IMR-90 (cell line): Measurements from ENCODE around the gene PIK3R4.

Experiments used
- CHD1 ChIP-seq: IDR thresholded peaks from 2 replicates; pipeline ENCODE4 v1.6.1; 2012; ENCODE audit warnings: low read depth, low read length, improper control_type of control experiment
- POLR2A ChIP-seq: IDR thresholded peaks from 2 replicates; pipeline ENCODE4 v1.6.1; 2012; ENCODE audit warnings: mild to moderate bottlenecking, low read depth, low read length
- RCOR1 ChIP-seq: IDR thresholded peaks from 2 replicates; pipeline ENCODE4 v1.6.1; 2012; ENCODE audit warnings: mild to moderate bottlenecking, low read length, improper control_type of control experiment; ENCODE audit not compliant: insufficient replicate concordance
- RFX5 ChIP-seq: IDR thresholded peaks from 2 replicates; pipeline ENCODE4 v1.8.0; 2012; ENCODE audit warnings: low read depth, mild to moderate bottlenecking, low read length, moderate library complexity
- TF ChIP-seq, protein P1 (sequence below): conservative IDR thresholded peaks from 2 replicates; pipeline ENCODE4 v1.5.1; 2012; ENCODE audit warnings: mild to moderate bottlenecking, low read depth, low read length, improper control_type of control experiment

DNA sequence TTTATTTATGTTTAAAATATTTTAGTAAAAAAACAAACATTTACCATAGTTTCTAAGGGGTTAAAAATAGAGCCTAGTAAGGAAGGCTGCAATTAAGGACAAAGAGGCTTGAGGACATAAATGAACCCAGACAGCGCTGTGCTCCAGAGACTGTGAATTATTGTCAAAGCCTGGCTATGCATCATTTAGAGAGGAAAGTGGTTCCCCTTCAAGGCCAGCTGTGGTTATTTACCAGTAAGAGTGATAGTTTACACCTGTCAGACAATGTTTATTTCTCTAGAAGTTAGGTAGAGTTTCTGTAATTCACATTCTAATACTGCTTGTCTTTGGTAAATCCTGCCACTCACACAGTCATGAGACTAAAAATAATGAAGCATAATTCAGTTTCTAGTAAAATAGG lies 32.4 kb upstream of the PIK3R4 start:
- TF ChIP-seq POLR2A (no peak), RCOR1 (no peak), RFX5 (no peak), CHD1 (no peak)
- TF ChIP-seq, protein P1, sequence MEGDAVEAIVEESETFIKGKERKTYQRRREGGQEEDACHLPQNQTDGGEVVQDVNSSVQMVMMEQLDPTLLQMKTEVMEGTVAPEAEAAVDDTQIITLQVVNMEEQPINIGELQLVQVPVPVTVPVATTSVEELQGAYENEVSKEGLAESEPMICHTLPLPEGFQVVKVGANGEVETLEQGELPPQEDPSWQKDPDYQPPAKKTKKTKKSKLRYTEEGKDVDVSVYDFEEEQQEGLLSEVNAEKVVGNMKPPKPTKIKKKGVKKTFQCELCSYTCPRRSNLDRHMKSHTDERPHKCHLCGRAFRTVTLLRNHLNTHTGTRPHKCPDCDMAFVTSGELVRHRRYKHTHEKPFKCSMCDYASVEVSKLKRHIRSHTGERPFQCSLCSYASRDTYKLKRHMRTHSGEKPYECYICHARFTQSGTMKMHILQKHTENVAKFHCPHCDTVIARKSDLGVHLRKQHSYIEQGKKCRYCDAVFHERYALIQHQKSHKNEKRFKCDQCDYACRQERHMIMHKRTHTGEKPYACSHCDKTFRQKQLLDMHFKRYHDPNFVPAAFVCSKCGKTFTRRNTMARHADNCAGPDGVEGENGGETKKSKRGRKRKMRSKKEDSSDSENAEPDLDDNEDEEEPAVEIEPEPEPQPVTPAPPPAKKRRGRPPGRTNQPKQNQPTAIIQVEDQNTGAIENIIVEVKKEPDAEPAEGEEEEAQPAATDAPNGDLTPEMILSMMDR: no peak
